ENCODE results near the gene ARHGAP42. TPM values are rescaled to one million over a fixed set of nuclear protein-coding genes. Genes with fewer than 3 reads are reported as not detected.

ARHGAP42 gene
- polyA plus RNA-seq, 3 donors = 0.13 TPM; not detected in 2

GRCh38 chr11:100863080-100863581, 176.0 kb downstream of the ARHGAP42 start:
- Histone ChIP-seq H3K4me2 (replicated peaks; ENCODE audit: extremely low read depth, low read length, poor library complexity, severe bottlenecking) (no peak overlapping the region), H3K79me2 (ENCODE audit: insufficient read depth, low read length) (no peaks in the 10 kb centered on the region), H2AFZ (ENCODE audit: insufficient read depth, low read depth, low read length, poor library complexity, severe bottlenecking) (no peak overlapping the region), H3K4me1 (ENCODE audit: control insufficient read depth in 1 of 2, insufficient read depth in 2 of 2, low read length in 2 of 2) (no peaks in the 10 kb centered on the region), H4K20me1 (ENCODE audit: insufficient read depth, low read length) (no peaks in the 10 kb centered on the region), H3K4me3 (replicated peaks in 1 of 3; ENCODE audit: low read depth in 2 of 3, low read length in 3 of 3) (no peak overlapping the region), H3K9me3 (replicated peaks in 1 of 2; ENCODE audit: control insufficient read depth in 1 of 2, insufficient read depth in 1 of 2, low read length in 2 of 2) (no peaks in the 10 kb centered on the region), H3K27ac (ENCODE audit: low read depth in 1 of 2, low read length in 2 of 2) (no peak overlapping the region), H3K36me3 (replicated peaks in 1 of 2; ENCODE audit: control insufficient read depth in 1 of 2, insufficient read depth in 2 of 2, low read length in 2 of 2) (no peaks in the 10 kb centered on the region), H3K9ac (ENCODE audit: insufficient read depth, low read length, poor library complexity, severe bottlenecking) (no peak overlapping the region), H3K27me3 (ENCODE audit: control insufficient read depth in 2 of 2, insufficient read depth in 2 of 2, low read length in 2 of 2) (no peaks in the 10 kb centered on the region)
- no peaks in the 10 kb centered on the region for H3K36me3 Mint-ChIP-seq
- WGBS (ENCODE audit: insufficient coverage) = 50% methylated on average over 2 of the region's 2 CpGs
- H3K27me3 Mint-ChIP-seq (ENCODE audit: low read depth in 3 of 3) = peaks cover 0 to 2% (median 0%) of the 10 kb centered on the region in 3 donors
- no peak for TF ChIP-seq CTCF (IDR thresholded peaks at IDR 0.05)
- peaks cover 0 to 10% (median 4%) of the 10 kb centered on the region in 7 donors for H3K9me3 Mint-ChIP-seq
- intact Hi-C loops (cut with micrococcal nuclease) = no loop called here
- DNase-seq = no peak
- no peak overlapping the region for H3K27ac Mint-ChIP-seq
- no peak overlapping the region for H3K4me3 Mint-ChIP-seq
- peaks cover 2% of the 10 kb centered on the region for H3K4me1 Mint-ChIP-seq

- H4K20me1 ChIP-seq (ENCODE audit: insufficient read depth, low read length) = no peaks in the 10 kb centered on the region
- H3K4me1 Mint-ChIP-seq = peaks cover 2% of the 10 kb centered on the region
- no peak for DNase-seq
- H2AFZ ChIP-seq (ENCODE audit: insufficient read depth, low read depth, low read length, poor library complexity, severe bottlenecking) = no peak overlapping the region
- H3K27ac Mint-ChIP-seq = no peak overlapping the region
- peaks cover 0 to 2% (median 0%) of the 10 kb centered on the region in 3 donors for H3K27me3 Mint-ChIP-seq (ENCODE audit: low read depth in 3 of 3)
- no peaks in the 10 kb centered on the region for H3K36me3 ChIP-seq (replicated peaks in 1 of 2; ENCODE audit: control insufficient read depth in 1 of 2, insufficient read depth in 2 of 2, low read length in 2 of 2)
- H3K4me2 ChIP-seq (replicated peaks; ENCODE audit: extremely low read depth, low read length, poor library complexity, severe bottlenecking) = no peak overlapping the region
- H3K27me3 ChIP-seq (ENCODE audit: control insufficient read depth in 2 of 2, insufficient read depth in 2 of 2, low read length in 2 of 2) = no peaks in the 10 kb centered on the region
- no peak for TF ChIP-seq CTCF (IDR thresholded peaks at IDR 0.05)
- intact Hi-C loops (cut with micrococcal nuclease) = no loop called here
- no peaks in the 10 kb centered on the region for H3K36me3 Mint-ChIP-seq
- no peak overlapping the region for H3K27ac ChIP-seq (ENCODE audit: low read depth in 1 of 2, low read length in 2 of 2)
- no peaks in the 10 kb centered on the region for H3K9me3 ChIP-seq (replicated peaks in 1 of 2; ENCODE audit: control insufficient read depth in 1 of 2, insufficient read depth in 1 of 2, low read length in 2 of 2)
- no peaks in the 10 kb centered on the region for H3K4me1 ChIP-seq (ENCODE audit: control insufficient read depth in 1 of 2, insufficient read depth in 2 of 2, low read length in 2 of 2)
- no peak overlapping the region for H3K4me3 ChIP-seq (replicated peaks in 1 of 3; ENCODE audit: low read depth in 2 of 3, low read length in 3 of 3)
- no peak overlapping the region for H3K4me3 Mint-ChIP-seq
- peaks cover 0 to 10% (median 4%) of the 10 kb centered on the region in 7 donors for H3K9me3 Mint-ChIP-seq
- WGBS (ENCODE audit: insufficient coverage) = no CpG with 5 or more reads among the region's 4 CpGs
- H3K9ac ChIP-seq (ENCODE audit: insufficient read depth, low read length, poor library complexity, severe bottlenecking) = no peak overlapping the region
- H3K79me2 ChIP-seq (ENCODE audit: insufficient read depth, low read length) = no peaks in the 10 kb centered on the region
Measured at GRCh38 chr11:100865443-100866065, 178.5 kb downstream of the ARHGAP42 start.

Data from CD14-positive monocyte (primary cell).